Measurements from ENCODE around the gene CTDNEP1.
A peak's percentile ranks its signal among the peaks of the same experiment; 100 is the strongest.

CTDNEP1 gene

DNA sequence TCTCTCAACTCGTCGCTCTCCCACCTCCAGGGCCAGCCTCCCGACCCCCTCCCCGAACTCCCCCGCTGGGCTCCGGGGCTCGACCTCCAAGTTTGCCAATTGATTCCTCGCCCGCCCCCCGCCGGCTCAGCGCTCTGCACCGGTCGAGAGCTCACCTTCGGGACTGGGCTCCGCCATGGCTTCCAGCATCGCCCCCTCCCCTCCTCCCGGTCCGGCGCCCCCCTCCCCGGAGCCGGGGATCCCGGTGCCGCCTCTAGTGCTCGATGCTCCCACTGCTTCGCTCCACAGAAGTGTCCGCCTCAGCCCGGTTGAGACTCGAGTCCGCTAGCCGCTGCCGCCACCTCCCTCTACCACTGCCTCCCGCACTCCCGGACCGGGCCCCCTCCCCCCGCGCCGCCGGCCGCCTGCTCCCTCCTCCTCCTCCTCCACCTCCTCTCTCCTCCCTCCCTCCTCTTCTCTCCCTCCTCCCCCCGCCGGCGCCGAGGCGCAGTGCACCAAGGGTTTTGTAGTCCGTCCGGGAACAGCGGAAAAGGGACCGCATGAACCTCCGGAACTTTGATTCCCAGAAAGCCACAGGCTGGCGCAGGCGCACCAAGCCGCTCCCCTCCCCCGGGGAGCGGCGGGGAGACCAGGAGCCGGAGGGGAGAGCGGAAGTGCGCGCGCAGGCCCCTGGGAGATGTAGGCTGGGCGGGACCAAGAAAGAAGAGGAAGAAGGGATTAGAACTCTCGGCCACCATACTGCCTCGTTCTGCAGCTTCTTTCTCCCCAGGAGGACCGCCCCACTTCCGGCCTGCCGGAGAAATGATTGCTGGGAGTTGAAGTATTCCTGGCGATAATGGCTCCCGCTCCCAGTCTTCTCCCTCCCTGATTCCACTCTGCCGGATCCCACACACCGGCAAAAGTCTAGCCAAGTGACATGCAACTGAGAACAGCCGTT is 12.2 kb downstream of the CTDNEP1 start, which contains the start of gene PHF23:
Gene PHF23, minus strand, starts transcription at position 367 of the 937 bp plus-strand sequence. Its CDS starts 178 bp downstream, at position 189.
- peak; percentile 98 for DNase-seq (ENCODE audit: low spot score)
- TF ChIP-seq, protein P1, sequence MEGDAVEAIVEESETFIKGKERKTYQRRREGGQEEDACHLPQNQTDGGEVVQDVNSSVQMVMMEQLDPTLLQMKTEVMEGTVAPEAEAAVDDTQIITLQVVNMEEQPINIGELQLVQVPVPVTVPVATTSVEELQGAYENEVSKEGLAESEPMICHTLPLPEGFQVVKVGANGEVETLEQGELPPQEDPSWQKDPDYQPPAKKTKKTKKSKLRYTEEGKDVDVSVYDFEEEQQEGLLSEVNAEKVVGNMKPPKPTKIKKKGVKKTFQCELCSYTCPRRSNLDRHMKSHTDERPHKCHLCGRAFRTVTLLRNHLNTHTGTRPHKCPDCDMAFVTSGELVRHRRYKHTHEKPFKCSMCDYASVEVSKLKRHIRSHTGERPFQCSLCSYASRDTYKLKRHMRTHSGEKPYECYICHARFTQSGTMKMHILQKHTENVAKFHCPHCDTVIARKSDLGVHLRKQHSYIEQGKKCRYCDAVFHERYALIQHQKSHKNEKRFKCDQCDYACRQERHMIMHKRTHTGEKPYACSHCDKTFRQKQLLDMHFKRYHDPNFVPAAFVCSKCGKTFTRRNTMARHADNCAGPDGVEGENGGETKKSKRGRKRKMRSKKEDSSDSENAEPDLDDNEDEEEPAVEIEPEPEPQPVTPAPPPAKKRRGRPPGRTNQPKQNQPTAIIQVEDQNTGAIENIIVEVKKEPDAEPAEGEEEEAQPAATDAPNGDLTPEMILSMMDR (IDR thresholded peaks at IDR 0.05; ENCODE audit: extremely low read depth, missing control alignments) = no peak

DNA sequence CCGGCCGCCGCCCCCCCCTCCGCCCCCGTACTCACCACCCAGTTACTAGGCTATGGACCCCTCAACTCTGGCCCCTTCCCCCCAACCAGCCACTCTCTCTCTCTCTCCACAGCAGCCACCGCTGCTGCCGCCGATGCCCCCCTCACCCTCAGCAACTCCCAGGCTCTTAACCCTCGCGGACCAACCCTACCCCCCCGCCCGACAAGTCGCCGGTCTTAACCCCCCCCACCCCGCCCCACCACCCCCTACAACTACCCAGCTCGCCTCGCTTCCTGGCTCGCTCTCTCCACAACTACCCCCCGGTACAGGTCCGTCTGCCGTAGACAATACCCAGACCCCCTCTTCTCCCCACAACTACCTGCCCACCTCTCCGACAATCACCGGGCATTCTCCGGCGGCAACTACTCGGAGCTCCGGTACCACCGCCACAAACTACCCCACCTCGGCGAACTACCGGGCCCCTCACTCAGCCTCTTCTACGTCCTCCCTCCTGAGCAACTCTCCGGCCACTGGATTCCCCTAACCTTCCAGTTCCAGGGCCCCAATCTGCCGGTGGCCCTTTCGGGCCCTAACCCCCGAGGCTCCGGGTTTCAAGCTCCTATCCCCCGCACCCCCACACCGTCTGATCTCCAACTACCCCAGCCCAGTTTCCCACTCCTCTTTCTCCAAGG is 13.0 kb downstream of the CTDNEP1 start:
- DNase-seq (ENCODE audit: low spot score) = peak; percentile 47
- TF ChIP-seq, protein P1 (IDR thresholded peaks at IDR 0.05; ENCODE audit: extremely low read depth, missing control alignments) = no peak

DNA sequence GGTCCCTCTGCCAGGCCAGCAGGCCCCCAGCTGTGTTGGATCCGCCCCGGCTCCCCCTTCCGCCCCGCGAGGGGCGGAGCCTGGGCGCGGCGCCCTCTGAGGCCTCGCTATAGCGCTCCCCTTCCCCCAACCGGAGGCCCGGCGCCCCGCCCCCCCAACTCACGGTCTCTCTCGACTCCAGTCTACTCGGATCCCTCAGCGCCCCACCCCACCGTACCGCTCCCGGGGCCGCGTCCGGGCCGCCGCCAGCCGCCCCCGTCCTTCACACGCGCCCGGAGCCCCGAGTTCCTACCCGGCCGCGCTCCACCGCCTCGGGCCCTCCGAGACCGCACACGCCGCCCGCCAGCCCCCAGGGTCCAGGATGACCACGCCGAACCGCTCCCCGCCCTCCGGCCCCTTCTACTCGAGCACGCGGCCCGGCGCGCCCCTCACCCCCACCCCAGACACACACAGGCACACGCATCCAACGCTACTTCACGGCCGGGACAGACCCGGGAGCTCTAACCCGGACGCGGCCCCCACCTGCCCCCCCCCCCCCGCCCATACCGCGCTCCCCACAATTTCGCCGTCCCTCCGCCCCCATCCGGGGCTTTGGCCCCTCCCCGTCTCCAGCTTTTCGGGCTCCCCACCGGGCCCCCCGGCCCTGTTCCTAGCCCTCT is 13.6 kb downstream of the CTDNEP1 start:
- peak; percentile 89 for DNase-seq (ENCODE audit: low spot score)
- TF ChIP-seq, protein P1 (IDR thresholded peaks at IDR 0.05; ENCODE audit: extremely low read depth, missing control alignments) = no peak

DNA sequence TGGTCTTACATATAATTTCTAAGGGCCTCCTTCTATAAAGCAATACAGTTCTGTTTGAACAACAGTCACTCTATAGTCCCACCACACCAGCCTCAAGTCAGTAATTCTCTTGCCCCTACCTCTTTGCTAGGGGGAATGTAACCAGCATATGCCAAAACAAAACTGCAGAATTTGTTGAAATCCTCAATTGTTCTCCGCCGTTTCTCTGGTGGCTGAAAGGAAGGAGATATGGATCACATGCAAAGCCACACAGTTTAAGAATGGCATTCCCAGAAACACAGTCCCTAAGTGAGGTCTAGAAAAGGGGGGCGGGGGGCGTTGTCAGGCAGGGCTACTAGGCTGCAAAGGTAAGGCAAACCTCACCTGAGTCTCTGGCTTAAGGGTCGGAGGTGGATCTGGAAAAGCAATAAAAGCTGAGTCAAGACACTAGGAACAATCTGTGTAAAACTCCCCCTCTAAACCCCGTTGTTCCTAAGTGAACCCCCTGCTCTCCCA is 14.2 kb downstream of the CTDNEP1 start:
- DNase-seq (ENCODE audit: low spot score) = no peak
- TF ChIP-seq, protein P1 (IDR thresholded peaks at IDR 0.05; ENCODE audit: extremely low read depth, missing control alignments) = no peak

DNA sequence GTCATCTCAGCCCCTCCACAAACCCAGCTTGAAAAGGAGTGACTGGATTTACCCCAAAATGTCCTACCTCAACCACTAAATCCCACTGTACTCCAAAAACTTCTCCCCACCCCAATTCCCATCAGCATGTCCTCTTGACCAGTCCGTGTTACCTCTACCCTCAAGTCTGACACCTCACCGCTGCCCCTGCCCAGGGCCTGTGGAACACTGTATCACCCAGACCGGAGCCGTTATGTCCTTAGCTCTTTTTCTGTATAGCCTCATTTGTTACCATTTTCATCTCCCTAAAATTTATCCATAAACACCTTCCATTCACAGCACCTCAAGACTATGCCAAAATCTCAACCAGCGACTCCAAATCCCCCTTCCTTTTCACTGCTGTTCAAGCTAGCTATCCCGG is 14.7 kb downstream of the CTDNEP1 start:
- no peak for DNase-seq (ENCODE audit: low spot score)
- TF ChIP-seq, protein P1 (IDR thresholded peaks at IDR 0.05; ENCODE audit: extremely low read depth, missing control alignments) = no peak

DNA sequence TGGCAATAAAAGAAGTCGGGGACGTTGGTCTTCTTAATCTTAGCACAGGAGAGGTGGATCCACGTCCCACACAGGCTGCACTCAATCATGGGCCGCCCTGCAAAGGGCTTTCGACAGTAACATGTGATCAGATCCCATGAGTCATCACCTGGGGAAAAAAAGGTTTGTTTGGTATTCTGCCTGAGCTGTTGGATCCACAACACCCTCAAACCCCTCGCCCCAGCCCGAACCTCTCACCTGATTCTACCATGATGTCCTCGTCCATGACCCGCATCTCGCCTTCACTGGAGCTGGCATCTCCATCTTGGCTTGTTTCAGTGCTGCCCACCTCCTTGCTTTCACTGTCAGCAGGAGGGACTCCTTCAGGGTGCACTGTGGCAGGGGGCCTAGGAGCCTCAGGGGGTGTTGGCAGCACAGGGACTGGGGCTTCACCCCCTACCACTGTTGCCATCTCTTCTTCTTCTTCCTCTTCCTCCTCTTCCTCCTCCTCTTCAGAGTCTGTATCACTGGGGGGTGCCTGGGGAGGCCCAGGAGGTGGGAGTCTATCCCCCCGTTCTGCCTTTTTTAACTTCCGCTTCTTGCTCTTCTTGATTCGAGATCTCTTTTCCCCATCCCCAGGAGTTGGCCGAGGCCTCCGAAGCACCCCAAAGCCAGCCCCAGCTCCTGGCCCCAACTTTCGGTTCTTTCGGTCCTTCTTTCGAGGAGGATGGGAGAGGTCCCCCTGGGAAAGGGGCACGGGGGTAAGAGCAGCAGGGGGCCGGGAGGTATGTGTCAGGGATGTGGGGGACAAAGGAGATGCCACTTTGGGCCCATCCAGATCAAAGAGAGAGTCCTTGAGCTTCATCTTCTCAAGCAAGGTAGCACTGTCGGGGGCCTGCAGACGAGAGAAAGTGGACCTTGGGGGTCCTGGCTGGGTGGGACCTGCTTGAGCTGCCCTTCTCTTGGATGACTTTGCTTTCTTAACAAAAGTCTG is 15.6 kb downstream of the CTDNEP1 start:
- TF ChIP-seq, protein P1 (IDR thresholded peaks at IDR 0.05; ENCODE audit: extremely low read depth, missing control alignments) = no peak
- DNase-seq (ENCODE audit: low spot score) = no peak
